PC-3 (cell line): ENCODE results near the gene SCFD1. TPM values are rescaled to one million over a fixed set of nuclear protein-coding genes. Genes with fewer than 3 reads are reported as not detected.
"Not testable (repeated sequence)": the region's sequence is repeated elsewhere in the genome, so short reads cannot be mapped to it uniquely, and the experiment has no call there.

Source experiments
- ATAC-seq: fragments of 200-7000 bp; cut with Tn5 transposase; 2 replicates; pipeline ENCODE4 v1.9.1; 2020; ENCODE audit warnings: mild to moderate bottlenecking, moderate library complexity
- BruUV-seq: library from RNA; stranded (reverse); fragments of 400-500 nt; replicated peaks from 2 replicates; lab custom pipeline; 2021; lab: Mats Ljungman, UMichigan
- CTCF ChIA-PET: fragments of 300-600 bp; sonication (Branson Sonifier 250); formaldehyde crosslinking; loops from one replicate; lab custom pipeline; 2022; ENCODE audit warnings: antibody characterized with exemption; lab: Charles Lee
- POLR2A ChIA-PET: fragments of 300-600 bp; sonication (Branson Sonifier 250); formaldehyde crosslinking; loops from one replicate; lab custom pipeline; 2022; ENCODE audit warnings: antibody characterized with exemption; ENCODE audit not compliant: unreplicated experiment; lab: Charles Lee
- DNase-seq: peaks from one replicate; pipeline ENCODE4 v3.0.0-alpha.2; 2015
- H2AFZ ChIP-seq: fragments of 300-600 bp; sonication (generic); 2 replicates; pipeline ENCODE4 v1.6.0; 2016; ENCODE audit warnings: antibody characterized with exemption, low read length
- H3F3A ChIP-seq: fragments of 300-600 bp; sonication (generic); one replicate; pipeline ENCODE4 v1.6.0; 2017; ENCODE audit warnings: antibody characterized with exemption, low read length, control low read depth, mild to moderate bottlenecking; ENCODE audit not compliant: unreplicated experiment
- H3K27ac ChIP-seq: fragments of 300-600 bp; sonication (generic); 2 replicates; pipeline ENCODE4 v1.5.1; 2016; ENCODE audit warnings: mild to moderate bottlenecking, low read length
- H3K27me3 ChIP-seq: fragments of 300-600 bp; sonication (generic); 2 replicates; pipeline ENCODE4 v1.6.1; 2016; ENCODE audit warnings: low read length, mixed read lengths
- H3K36me3 ChIP-seq: fragments of 300-600 bp; sonication (generic); 2 replicates; pipeline ENCODE4 v1.6.1; 2016; ENCODE audit warnings: low read depth, mixed run types, low read length, mixed read lengths
- H3K4me1 ChIP-seq: fragments of 300-600 bp; sonication (generic); 2 replicates; pipeline ENCODE4 v1.5.1; 2016; ENCODE audit warnings: low read length; ENCODE audit not compliant: insufficient read depth
- H3K4me2 ChIP-seq: fragments of 300-600 bp; sonication (generic); 2 replicates; pipeline ENCODE4 v1.6.0; 2016; ENCODE audit warnings: low read length
- H3K4me3 ChIP-seq: fragments of 300-600 bp; sonication (generic); 2 replicates; pipeline ENCODE4 v1.5.1; 2016; ENCODE audit warnings: mild to moderate bottlenecking, low read length, mixed read lengths
- H3K79me2 ChIP-seq: fragments of 300-600 bp; sonication (generic); 2 replicates; pipeline ENCODE4 v1.6.1; 2017; ENCODE audit warnings: low read length, mixed read lengths
- H3K9ac ChIP-seq: fragments of 300-600 bp; sonication (generic); 2 replicates; pipeline ENCODE4 v1.6.0; 2016; ENCODE audit warnings: mild to moderate bottlenecking, low read length
- H3K9me2 ChIP-seq: fragments of 300-600 bp; sonication (generic); replicated peaks from 2 replicates; pipeline ENCODE4 v1.6.1; 2016; ENCODE audit warnings: mixed run types, low read length, mixed read lengths
- H3K9me3 ChIP-seq: fragments of 300-600 bp; sonication (generic); 2 replicates; pipeline ENCODE4 v1.6.1; 2016; ENCODE audit warnings: low read length, mixed read lengths
- H4K20me1 ChIP-seq: fragments of 300-600 bp; sonication (generic); 2 replicates; pipeline ENCODE4 v1.6.1; 2016; ENCODE audit warnings: low read length, mixed read lengths
- CTCF ChIP-seq: fragments of 300-600 bp; sonication (generic); conservative IDR thresholded peaks from 2 replicates; pipeline ENCODE4 v1.5.1; 2017; ENCODE audit warnings: antibody characterized with exemption, low read depth, mild to moderate bottlenecking, low read length
- EZH2 ChIP-seq: fragments of 300-600 bp; sonication (generic); IDR thresholded peaks from one replicate; pipeline ENCODE4 v1.6.1; 2017; ENCODE audit warnings: antibody characterized with exemption, mild to moderate bottlenecking, low read length; ENCODE audit not compliant: unreplicated experiment
- EZH2phosphoT487 ChIP-seq: fragments of 300-600 bp; sonication (generic); IDR thresholded peaks from 2 replicates; pipeline ENCODE4 v1.6.1; 2018; ENCODE audit warnings: mild to moderate bottlenecking, antibody characterized with exemption, low read length, borderline replicate concordance
- intact Hi-C: fragments of 100-400 bp; cut with micrococcal nuclease; formaldehyde crosslinking; loops from 2 replicates; pipeline ENCODE4 v1.9.0; 2023
- total RNA-seq: library from RNA; depleted of rRNA; stranded (reverse); fragments of >200 nt; gene quantifications from 2 replicates; pipeline ENCODE4 v1.2.3, GENCODE V29; 2014

Gene SCFD1
- total RNA-seq, 1 experiment from 2014 or later, result 72.3 TPM

- TF ChIP-seq EZH2 (no peak), EZH2phosphoT487 (no peak)
- CTCF ChIA-PET, result no interaction called here
- DNase-seq, result peak; percentile 37
These were observed 48.8 kb upstream of the SCFD1 start for GRCh38 chr14:30573226-30573814.

GRCh38 chr14:30573966-30574365 is 48.2 kb upstream of the SCFD1 start:
- intact Hi-C loops, result no loop called here
- Histone ChIP-seq H3K4me2 (no peak overlapping the region), H3K27me3 (no peaks in the 10 kb centered on the region), H3K9ac (no peak overlapping the region), H3F3A (no peaks in the 10 kb centered on the region), H4K20me1 (peaks cover 61% of the 10 kb centered on the region), H3K36me3 (0 out of 2 replicates have a peak, but pooled peaks cover 3% of the 10 kb centered on the region), H3K27ac (no peak overlapping the region), H3K9me2 (no peaks in the 10 kb centered on the region), H3K4me1 (peaks cover 7% of the 10 kb centered on the region; the same call in 1 of the 2 replicates), H3K9me3 (no peaks in the 10 kb centered on the region), H2AFZ (no peak overlapping the region), H3K4me3 (no peak overlapping the region), H3K79me2 (peaks cover 100% of the 10 kb centered on the region)
- DNase-seq (no peak), ATAC-seq (no peak)
- POLR2A ChIA-PET, result no interaction called here
- CTCF ChIA-PET, result no interaction called here
- BruUV-seq, result no TSS peak
- no peak for TF ChIP-seq EZH2phosphoT487
- no peak for TF ChIP-seq EZH2
- TF ChIP-seq CTCF, result no peak

More at GRCh38 chr14:30573226-30573814, 48.8 kb upstream of the SCFD1 start:
- Histone ChIP-seq H3K4me3 (no peak overlapping the region), H3K79me2 (peaks cover 100% of the 10 kb centered on the region), H3K9me2 (no peaks in the 10 kb centered on the region), H3K27me3 (no peaks in the 10 kb centered on the region), H3K9ac (no peak overlapping the region), H3K36me3 (0 out of 2 replicates have a peak, but pooled peaks cover 3% of the 10 kb centered on the region), H3K4me2 (no peak overlapping the region), H3K4me1 (peaks cover 7% of the 10 kb centered on the region; the same call in 1 of the 2 replicates), H2AFZ (no peak overlapping the region), H3K27ac (no peak overlapping the region), H3K9me3 (no peaks in the 10 kb centered on the region), H3F3A (no peaks in the 10 kb centered on the region), H4K20me1 (peaks cover 66% of the 10 kb centered on the region)
- POLR2A ChIA-PET, result no interaction called here
- peak; percentile 42 for ATAC-seq
- intact Hi-C loops, result no loop called here
- BruUV-seq, result no TSS peak

GRCh38 chr14:30574777-30575176 is 47.3 kb upstream of the SCFD1 start:
- H3K4me2 ChIP-seq, H3K9me2 ChIP-seq, H3K27me3 ChIP-seq, DNase-seq, CTCF ChIA-PET, H2AFZ ChIP-seq, H3K27ac ChIP-seq, H3K9ac ChIP-seq, POLR2A ChIA-PET, H3K4me1 ChIP-seq, ATAC-seq, BruUV-seq, H3F3A ChIP-seq, H3K4me3 ChIP-seq, H3K36me3 ChIP-seq, intact Hi-C loops, H3K9me3 ChIP-seq: not testable (repeated sequence)
- Histone ChIP-seq H4K20me1 (peaks cover 60% of the 10 kb centered on the region), H3K79me2 (peaks cover 100% of the 10 kb centered on the region)

GRCh38 chr14:30576333-30576732 is 45.8 kb upstream of the SCFD1 start:
- Histone ChIP-seq H4K20me1 (peaks cover 49% of the 10 kb centered on the region), H3K4me1 (peaks cover 10% of the 10 kb centered on the region; the same call in 1 of the 2 replicates), H3K79me2 (peaks cover 100% of the 10 kb centered on the region)
- H3K36me3 ChIP-seq, H2AFZ ChIP-seq, H3F3A ChIP-seq, intact Hi-C loops, ATAC-seq, H3K27ac ChIP-seq, H3K9ac ChIP-seq, DNase-seq, BruUV-seq, POLR2A ChIA-PET, H3K27me3 ChIP-seq, H3K9me2 ChIP-seq, CTCF ChIA-PET, H3K4me3 ChIP-seq, H3K9me3 ChIP-seq, H3K4me2 ChIP-seq: not testable (repeated sequence)
